Progenitor cell of endocrine pancreas (in vitro differentiated cells): ENCODE data around the gene CTXND2. TPM values are rescaled to one million over a fixed set of nuclear protein-coding genes. Genes with fewer than 3 reads are reported as not detected.

ENCODE experiments used
- DNase-seq: peaks from one replicate; pipeline ENCODE4 v3.0.0; 2021; ENCODE audit warnings: low spot score; ENCODE audit not compliant: unreplicated experiment
- H3K27ac Mint-ChIP-seq: 2 replicates; pipeline ENCODE4 v1.8.0; 2021; ENCODE audit warnings: mild to moderate bottlenecking, moderate library complexity, mixed read lengths
- H3K27me3 Mint-ChIP-seq: 2 replicates; pipeline ENCODE4 v1.8.0; 2021; ENCODE audit warnings: mixed read lengths
- H3K36me3 Mint-ChIP-seq: 2 replicates; pipeline ENCODE4 v1.8.0; 2022; ENCODE audit warnings: mixed read lengths; ENCODE audit not compliant: insufficient read depth
- H3K4me1 Mint-ChIP-seq: 2 replicates; pipeline ENCODE4 v1.8.0; 2021; ENCODE audit warnings: low read depth, mixed read lengths
- H3K4me3 Mint-ChIP-seq: 2 replicates; pipeline ENCODE4 v1.8.0; 2021; ENCODE audit warnings: low read depth, mild to moderate bottlenecking, moderate library complexity, mixed read lengths
- H3K9me3 Mint-ChIP-seq: 2 replicates; pipeline ENCODE4 v1.8.0; 2021; ENCODE audit warnings: low read depth, mixed read lengths
- CTCF ChIP-seq: fragments of 200-600 bp; sonication (generic); IDR thresholded peaks from one replicate; pipeline ENCODE4 v1.5.0; 2021; ENCODE audit warnings: antibody characterized with exemption, mild to moderate bottlenecking; ENCODE audit not compliant: unreplicated experiment
- total RNA-seq: library from RNA; stranded (reverse); gene quantifications from 2 replicates; pipeline ENCODE4 v1.2.1, GENCODE V29; 2021

Gene CTXND2
- total RNA-seq, 1 donor from 2014 or later = not detected

- H3K27me3 Mint-ChIP-seq = no peaks in the 10 kb centered on the region
Measured at GRCh38 chr1:150954708-150955107, 67.8 kb downstream of the CTXND2 start.

GRCh38 chr1:150955280-150955679 is 68.3 kb downstream of the CTXND2 start:
- Mint-ChIP-seq H3K27me3 (no peaks in the 10 kb centered on the region), H3K27ac (no peak overlapping the region), H3K4me3 (no peak overlapping the region), H3K9me3 (no peaks in the 10 kb centered on the region), H3K36me3 (peaks cover 41% of the 10 kb centered on the region), H3K4me1 (no peaks in the 10 kb centered on the region)
- DNase-seq = no peak
- TF ChIP-seq CTCF = no peak

More at GRCh38 chr1:150954708-150955107, 67.8 kb downstream of the CTXND2 start:
- Mint-ChIP-seq H3K9me3 (no peaks in the 10 kb centered on the region), H3K4me3 (no peak overlapping the region), H3K36me3 (peaks cover 41% of the 10 kb centered on the region), H3K27ac (peak overlapping the region; percentile 43), H3K4me1 (no peaks in the 10 kb centered on the region)
- no peak for TF ChIP-seq CTCF
- DNase-seq = no peak

- no peak overlapping the region for H3K4me3 Mint-ChIP-seq
- H3K4me1 Mint-ChIP-seq = peaks cover 2% of the 10 kb centered on the region
- no peaks in the 10 kb centered on the region for H3K27me3 Mint-ChIP-seq
- H3K36me3 Mint-ChIP-seq = peaks cover 44% of the 10 kb centered on the region
- H3K27ac Mint-ChIP-seq = no peak overlapping the region
- no peak for TF ChIP-seq CTCF
- no peak for DNase-seq
- H3K9me3 Mint-ChIP-seq = no peaks in the 10 kb centered on the region
Measured at GRCh38 chr1:150957666-150958065, 70.7 kb downstream of the CTXND2 start.

GRCh38 chr1:150960646-150961045 is 73.7 kb downstream of the CTXND2 start:
- H3K36me3 Mint-ChIP-seq = peaks cover 51% of the 10 kb centered on the region
- peaks cover 2% of the 10 kb centered on the region for H3K4me1 Mint-ChIP-seq
- H3K9me3 Mint-ChIP-seq = no peaks in the 10 kb centered on the region
- H3K4me3 Mint-ChIP-seq = no peak overlapping the region
- no peaks in the 10 kb centered on the region for H3K27me3 Mint-ChIP-seq
- DNase-seq = no peak
- TF ChIP-seq CTCF = no peak
- H3K27ac Mint-ChIP-seq = no peak overlapping the region

- Mint-ChIP-seq H3K9me3 (no peaks in the 10 kb centered on the region), H3K27ac (peak overlapping the region; percentile 9), H3K36me3 (peaks cover 53% of the 10 kb centered on the region), H3K27me3 (no peaks in the 10 kb centered on the region), H3K4me3 (no peak overlapping the region), H3K4me1 (peaks cover 2% of the 10 kb centered on the region)
- TF ChIP-seq CTCF = no peak
- no peak for DNase-seq
Measured at GRCh38 chr1:150961756-150962155, 74.8 kb downstream of the CTXND2 start.

Other genes with a start within 250 kb of the CTXND2 start
- gene GOLPH3L, start 190.0 kb upstream of the CTXND2 start, total RNA-seq = 30.6 and 31.9 TPM in 2 replicates
- not detected in 2 replicates for gene HORMAD1, start 166.2 kb upstream of the CTXND2 start, total RNA-seq
- gene CTSS, start 121.4 kb upstream of the CTXND2 start, total RNA-seq = 0.13 and 0.17 TPM in 2 replicates
- gene CTSK, start 78.9 kb upstream of the CTXND2 start, total RNA-seq = 6.6 and 7.4 TPM in 2 replicates
- gene ARNT, start 10.5 kb upstream of the CTXND2 start, total RNA-seq = 39.0 and 40.9 TPM in 2 replicates
- 110 TPM in 2 replicates for gene SETDB1, start 39.2 kb downstream of the CTXND2 start, total RNA-seq
- 187 and 203 TPM in 2 replicates for gene CERS2, start 87.7 kb downstream of the CTXND2 start, total RNA-seq
- gene ANXA9, start 95.2 kb downstream of the CTXND2 start, total RNA-seq = 3.5 TPM in 2 replicates
- 28.3 and 32.5 TPM in 2 replicates for gene MINDY1, start 119.8 kb downstream of the CTXND2 start, total RNA-seq
- 23.8 and 24.4 TPM in 2 replicates for gene PRUNE1, start 121.3 kb downstream of the CTXND2 start, total RNA-seq
- 0.91 and 0.93 TPM in 2 replicates for gene BNIPL, start 149.4 kb downstream of the CTXND2 start, total RNA-seq
- gene C1orf56, start 160.6 kb downstream of the CTXND2 start, total RNA-seq = 4.5 and 7.0 TPM in 2 replicates
- gene CDC42SE1, start 172.5 kb downstream of the CTXND2 start, total RNA-seq = 101 and 105 TPM in 2 replicates
- 29.5 and 30.0 TPM in 2 replicates for gene MLLT11, start 173.3 kb downstream of the CTXND2 start, total RNA-seq
- 12.4 and 12.7 TPM in 2 replicates for gene GABPB2, start 183.6 kb downstream of the CTXND2 start, total RNA-seq